Endothelial cell of umbilical vein (primary cell): ENCODE results near the gene UBE2I.

Experiments used
- EZH2 ChIP-seq: IDR thresholded peaks from 2 replicates; pipeline ENCODE4 v1.6.1; 2012; ENCODE audit warnings: borderline replicate concordance, low read depth, mild to moderate bottlenecking, moderate library complexity, low read length, inconsistent platforms; ENCODE audit not compliant: severe bottlenecking
- GATA2 ChIP-seq: IDR thresholded peaks from 2 replicates; pipeline ENCODE4 v1.7.0; 2011; ENCODE audit warnings: low read depth, mild to moderate bottlenecking, moderate library complexity, mixed read lengths, low read length; ENCODE audit not compliant: insufficient read length, insufficient read depth
- JUN ChIP-seq: IDR thresholded peaks from 2 replicates; pipeline ENCODE4 v1.6.1; 2011; ENCODE audit warnings: borderline replicate concordance, low read depth; ENCODE audit not compliant: insufficient read length, insufficient read depth
- MYC ChIP-seq: IDR thresholded peaks from one replicate; pipeline ENCODE4 v1.6.1; 2011; ENCODE audit warnings: mild to moderate bottlenecking, low read depth, low read length
- POLR2A ChIP-seq: IDR thresholded peaks from 2 replicates; pipeline ENCODE4 v1.6.1; 2012; ENCODE audit warnings: low read depth, mild to moderate bottlenecking, control low read depth, low read length
- POLR2AphosphoS5 ChIP-seq: IDR thresholded peaks from 2 replicates; pipeline ENCODE4 v1.6.1; 2012; ENCODE audit warnings: low read depth, mild to moderate bottlenecking, control low read depth, low read length, moderate library complexity; ENCODE audit not compliant: insufficient read depth
- TF ChIP-seq, protein P1 (sequence below), 2 donors: IDR thresholded peaks; 1 replicate in 1 of 2; 2 replicates in 1 of 2; pipeline ENCODE4 v1.5.1; 2011; ENCODE audit warnings: low read length in 2 of 2, mild to moderate bottlenecking in 2 of 2, moderate library complexity in 2 of 2, control low read depth in 1 of 2, inconsistent platforms in 1 of 2, low read depth in 1 of 2; ENCODE audit not compliant: insufficient read depth in 1 of 2; ENCODE audit errors: extremely low read depth in 1 of 2
- TF ChIP-seq, protein P2 (sequence below): IDR thresholded peaks from 2 replicates; pipeline ENCODE4 v1.6.1; 2011; ENCODE audit not compliant: insufficient read depth, insufficient read length

- TF ChIP-seq MYC (no peak), EZH2 (peak; percentile 7), POLR2A (no peak), POLR2AphosphoS5 (no peak), JUN (no peak), GATA2 (no peak)
- TF ChIP-seq, protein P1, sequence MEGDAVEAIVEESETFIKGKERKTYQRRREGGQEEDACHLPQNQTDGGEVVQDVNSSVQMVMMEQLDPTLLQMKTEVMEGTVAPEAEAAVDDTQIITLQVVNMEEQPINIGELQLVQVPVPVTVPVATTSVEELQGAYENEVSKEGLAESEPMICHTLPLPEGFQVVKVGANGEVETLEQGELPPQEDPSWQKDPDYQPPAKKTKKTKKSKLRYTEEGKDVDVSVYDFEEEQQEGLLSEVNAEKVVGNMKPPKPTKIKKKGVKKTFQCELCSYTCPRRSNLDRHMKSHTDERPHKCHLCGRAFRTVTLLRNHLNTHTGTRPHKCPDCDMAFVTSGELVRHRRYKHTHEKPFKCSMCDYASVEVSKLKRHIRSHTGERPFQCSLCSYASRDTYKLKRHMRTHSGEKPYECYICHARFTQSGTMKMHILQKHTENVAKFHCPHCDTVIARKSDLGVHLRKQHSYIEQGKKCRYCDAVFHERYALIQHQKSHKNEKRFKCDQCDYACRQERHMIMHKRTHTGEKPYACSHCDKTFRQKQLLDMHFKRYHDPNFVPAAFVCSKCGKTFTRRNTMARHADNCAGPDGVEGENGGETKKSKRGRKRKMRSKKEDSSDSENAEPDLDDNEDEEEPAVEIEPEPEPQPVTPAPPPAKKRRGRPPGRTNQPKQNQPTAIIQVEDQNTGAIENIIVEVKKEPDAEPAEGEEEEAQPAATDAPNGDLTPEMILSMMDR (IDR thresholded peaks at IDR 0.05; ENCODE audit: extremely low read depth in 1 of 2, insufficient read depth in 1 of 2, low read depth in 1 of 2, low read length in 2 of 2), result no peak
- TF ChIP-seq, protein P2, sequence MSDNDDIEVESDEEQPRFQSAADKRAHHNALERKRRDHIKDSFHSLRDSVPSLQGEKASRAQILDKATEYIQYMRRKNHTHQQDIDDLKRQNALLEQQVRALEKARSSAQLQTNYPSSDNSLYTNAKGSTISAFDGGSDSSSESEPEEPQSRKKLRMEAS, result no peak
These were observed 19.4 kb upstream of the UBE2I start for GRCh38 chr16:1290063-1290501.
